Esophagus muscularis mucosa (tissue), 4 donors: ENCODE measurements around the gene EDIL3. TPM values are rescaled to one million over a fixed set of nuclear protein-coding genes. Genes with fewer than 3 reads are reported as not detected.

Experiments
- DNase-seq: peaks from one replicate; pipeline ENCODE4 v3.0.0-alpha.2; 2017; ENCODE audit errors: extremely low spot score
- H3K27ac ChIP-seq, 4 donors: fragments of 200-600 bp; sonication (generic); replicated peaks in 1 of 4; 1 replicate in 3 of 4; 2 replicates in 1 of 4; pipeline ENCODE4 v1.5.1; 2016 to 2019; ENCODE audit warnings: mild to moderate bottlenecking in 1 of 4
- H3K27me3 ChIP-seq, 4 donors: fragments of 200-600 bp; sonication (generic); one replicate each; pipeline versions ENCODE4 v1.5.1 to v1.6.0; 2016 to 2019
- H3K36me3 ChIP-seq, 4 donors: fragments of 200-600 bp; sonication (generic); one replicate each; pipeline ENCODE4 v1.5.1; 2016 to 2019
- H3K4me1 ChIP-seq, 4 donors: fragments of 200-600 bp; sonication (generic); one replicate each; pipeline ENCODE4 v1.5.1; 2016 to 2019
- H3K4me3 ChIP-seq, 4 donors: fragments of 200-600 bp; sonication (generic); 1 replicate in 2 of 4; 2 replicates in 2 of 4; pipeline ENCODE4 v1.5.1; 2016 to 2019; ENCODE audit warnings: mild to moderate bottlenecking in 4 of 4, moderate library complexity in 1 of 4
- H3K9me3 ChIP-seq, 4 donors: fragments of 200-600 bp; sonication (generic); 1 replicate in 3 of 4; 2 replicates in 1 of 4; pipeline ENCODE4 v1.5.1; 2016 to 2019
- CTCF ChIP-seq, 3 experiments: fragments of 200-600 bp in 2 of 3; fragments of 450-650 bp in 1 of 3; sonication (generic) in 2 of 3; IDR thresholded peaks; one replicate each; pipeline ENCODE4 v1.5.1; 2017 to 2019; ENCODE audit warnings: antibody characterized with exemption in 3 of 3, mild to moderate bottlenecking in 2 of 3, moderate library complexity in 1 of 3
- EP300 ChIP-seq: sonication (generic); formaldehyde crosslinking; IDR thresholded peaks from one replicate; pipeline ENCODE4 v1.6.1; 2017; ENCODE audit warnings: antibody characterized with exemption
- POLR2A ChIP-seq: fragments of 450-650 bp; IDR thresholded peaks from one replicate; pipeline ENCODE4 v1.6.1; 2017; ENCODE audit warnings: antibody characterized with exemption, moderate library complexity, mild to moderate bottlenecking, low read depth
- POLR2AphosphoS5 ChIP-seq, 2 donors: sonication (generic); formaldehyde crosslinking; IDR thresholded peaks; one replicate each; pipeline ENCODE4 v1.6.1; 2017; ENCODE audit warnings: antibody characterized with exemption in 2 of 2
- WGBS: methylation state at CpG from one replicate; pipeline ENCODE4 v1.1.5; 2018; 5-methylcytosine and 5-hydroxymethylcytosine counted together
- intact Hi-C: fragments of 100-400 bp; cut with DNase I; formaldehyde crosslinking; loops from one replicate; pipeline ENCODE4 v1.15.1; 2023
- total RNA-seq, 4 donors: library from RNA; depleted of rRNA; stranded (reverse); fragments of >200 nt; gene quantifications; one replicate each; pipeline versions ENCODE4 v1.1.0 to v1.2.1, GENCODE V29; 2016

Gene EDIL3
- total RNA-seq, 4 donors from 2014 or later = 10.0 to 17.9 (median 10.8) TPM

GRCh38 chr5:84119252-84119651 is 265.4 kb downstream of the EDIL3 start:
- TF ChIP-seq POLR2A (no peak), CTCF (IDR thresholded peaks at IDR 0.05) (no peak), EP300 (no peak), POLR2AphosphoS5 (IDR thresholded peaks at IDR 0.05) (no peak)
- Histone ChIP-seq H3K27me3 (no peaks in the 10 kb centered on the region), H3K27ac (no peak overlapping the region), H3K4me3 (no peak overlapping the region), H3K9me3 (no peaks in the 10 kb centered on the region), H3K4me1 (no peaks in the 10 kb centered on the region), H3K36me3 (no peaks in the 10 kb centered on the region)
- 67% methylated on average over 3 of the region's 3 CpGs for WGBS
- intact Hi-C loops = no loop called here
- DNase-seq = no peak

GRCh38 chr5:84118551-84118950 is 266.1 kb downstream of the EDIL3 start:
- Histone ChIP-seq H3K9me3 (no peaks in the 10 kb centered on the region), H3K36me3 (no peaks in the 10 kb centered on the region), H3K27me3 (no peaks in the 10 kb centered on the region), H3K4me3 (no peak overlapping the region), H3K4me1 (no peaks in the 10 kb centered on the region), H3K27ac (no peak overlapping the region)
- no peak for TF ChIP-seq EP300
- no peak for TF ChIP-seq CTCF (IDR thresholded peaks at IDR 0.05)
- no peak for TF ChIP-seq POLR2A
- TF ChIP-seq POLR2AphosphoS5 (IDR thresholded peaks at IDR 0.05) = no peak
- intact Hi-C loops = no loop called here
- DNase-seq = no peak
- WGBS = 85% methylated on average over 2 of the region's 2 CpGs

- Histone ChIP-seq H3K9me3 (no peaks in the 10 kb centered on the region), H3K27ac (no peak overlapping the region), H3K27me3 (no peaks in the 10 kb centered on the region), H3K36me3 (no peaks in the 10 kb centered on the region), H3K4me3 (no peak overlapping the region), H3K4me1 (no peaks in the 10 kb centered on the region)
- intact Hi-C loops = no loop called here
- no peak for DNase-seq
- WGBS = 69% methylated on average over 1 of the region's 1 CpG
- TF ChIP-seq CTCF (IDR thresholded peaks at IDR 0.05) = no peak
- no peak for TF ChIP-seq EP300
- no peak for TF ChIP-seq POLR2AphosphoS5 (IDR thresholded peaks at IDR 0.05)
- TF ChIP-seq POLR2A = no peak
These were observed 269.0 kb downstream of the EDIL3 start for GRCh38 chr5:84115727-84116126.

- no peak overlapping the region for H3K4me3 ChIP-seq
- no peak for DNase-seq
- no peaks in the 10 kb centered on the region for H3K9me3 ChIP-seq
- no peak overlapping the region for H3K27ac ChIP-seq
- H3K36me3 ChIP-seq = no peaks in the 10 kb centered on the region
- H3K27me3 ChIP-seq = no peaks in the 10 kb centered on the region
- intact Hi-C loops = no loop called here
- WGBS = 85% methylated on average over 6 of the region's 6 CpGs
- TF ChIP-seq CTCF (IDR thresholded peaks at IDR 0.05) = no peak
- no peak for TF ChIP-seq POLR2AphosphoS5 (IDR thresholded peaks at IDR 0.05)
- no peak for TF ChIP-seq POLR2A
- no peak for TF ChIP-seq EP300
- no peaks in the 10 kb centered on the region for H3K4me1 ChIP-seq
These were observed 271.2 kb downstream of the EDIL3 start for GRCh38 chr5:84113246-84114105.
